ENCODE results near the gene KIF3C.
"Not testable (repeated sequence)": the region's sequence is repeated elsewhere in the genome, so short reads cannot be mapped to it uniquely, and the experiment has no call there.

Gene KIF3C

DNA sequence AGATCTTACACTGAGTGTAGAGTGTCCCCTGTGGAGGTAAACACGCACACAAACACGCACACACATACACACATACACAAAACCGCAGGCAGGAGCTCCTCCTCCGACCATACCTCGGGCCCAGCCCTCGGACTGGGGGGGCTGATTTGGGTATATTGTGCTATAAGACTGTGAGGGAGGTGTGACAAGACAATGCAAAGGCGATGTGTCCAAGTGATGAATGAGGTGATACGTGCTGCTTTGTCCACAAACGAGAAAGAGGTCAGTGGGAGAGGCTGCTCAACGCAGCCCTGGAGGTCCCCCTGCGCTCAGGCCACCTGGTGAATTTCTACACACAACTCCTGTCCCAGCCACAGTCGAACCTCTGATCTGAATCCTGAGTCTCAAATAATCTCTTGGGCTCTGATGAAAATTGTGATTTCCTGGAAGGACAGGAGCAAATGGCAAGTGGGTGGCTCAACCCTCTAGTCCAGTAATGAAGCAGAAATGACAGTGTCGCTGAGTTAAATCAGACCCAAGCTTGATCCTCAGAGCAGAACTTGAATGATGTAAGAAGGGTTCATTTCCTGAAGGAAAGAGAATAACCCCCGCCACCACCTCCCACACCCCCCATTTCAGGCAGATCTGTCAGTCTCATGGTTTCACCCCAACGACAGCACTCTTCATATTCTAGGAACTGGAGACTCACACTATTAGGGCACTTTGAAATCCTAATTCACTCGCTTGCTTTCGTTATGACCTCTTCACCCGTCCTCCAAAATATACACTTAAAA, 55.1 kb downstream of the KIF3C start:
- TF ChIP-seq, protein P1, sequence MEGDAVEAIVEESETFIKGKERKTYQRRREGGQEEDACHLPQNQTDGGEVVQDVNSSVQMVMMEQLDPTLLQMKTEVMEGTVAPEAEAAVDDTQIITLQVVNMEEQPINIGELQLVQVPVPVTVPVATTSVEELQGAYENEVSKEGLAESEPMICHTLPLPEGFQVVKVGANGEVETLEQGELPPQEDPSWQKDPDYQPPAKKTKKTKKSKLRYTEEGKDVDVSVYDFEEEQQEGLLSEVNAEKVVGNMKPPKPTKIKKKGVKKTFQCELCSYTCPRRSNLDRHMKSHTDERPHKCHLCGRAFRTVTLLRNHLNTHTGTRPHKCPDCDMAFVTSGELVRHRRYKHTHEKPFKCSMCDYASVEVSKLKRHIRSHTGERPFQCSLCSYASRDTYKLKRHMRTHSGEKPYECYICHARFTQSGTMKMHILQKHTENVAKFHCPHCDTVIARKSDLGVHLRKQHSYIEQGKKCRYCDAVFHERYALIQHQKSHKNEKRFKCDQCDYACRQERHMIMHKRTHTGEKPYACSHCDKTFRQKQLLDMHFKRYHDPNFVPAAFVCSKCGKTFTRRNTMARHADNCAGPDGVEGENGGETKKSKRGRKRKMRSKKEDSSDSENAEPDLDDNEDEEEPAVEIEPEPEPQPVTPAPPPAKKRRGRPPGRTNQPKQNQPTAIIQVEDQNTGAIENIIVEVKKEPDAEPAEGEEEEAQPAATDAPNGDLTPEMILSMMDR (IDR thresholded peaks at IDR 0.05), result no peak
- TF ChIP-seq ZFX (IDR thresholded peaks at IDR 0.05; ENCODE audit: borderline replicate concordance), result no peak
- no peak overlapping the region for H3K27ac ChIP-seq

DNA sequence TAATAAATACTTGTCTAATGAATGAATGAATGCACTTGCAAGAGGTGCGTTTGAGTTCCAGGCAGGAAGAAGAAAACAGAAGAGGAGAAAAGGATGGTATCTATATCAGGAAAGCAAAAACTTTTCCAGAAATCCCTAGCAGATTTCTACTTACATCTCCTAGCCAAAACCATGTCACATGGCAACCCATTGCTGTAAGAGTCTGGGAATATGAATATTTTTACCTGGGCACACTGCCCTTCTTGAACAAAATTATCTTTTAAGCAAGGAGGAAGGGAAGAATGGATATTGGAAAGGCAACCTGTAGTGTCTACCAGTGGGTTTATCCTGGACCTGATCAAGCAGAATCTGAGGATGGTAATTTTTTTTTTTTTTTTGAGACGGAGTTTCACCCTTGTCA, 59.8 kb downstream of the KIF3C start:
- H3K27ac ChIP-seq, result no peak overlapping the region
- TF ChIP-seq, protein P1 (IDR thresholded peaks at IDR 0.05), result no peak
- no peak for TF ChIP-seq ZFX (IDR thresholded peaks at IDR 0.05; ENCODE audit: borderline replicate concordance)

DNA sequence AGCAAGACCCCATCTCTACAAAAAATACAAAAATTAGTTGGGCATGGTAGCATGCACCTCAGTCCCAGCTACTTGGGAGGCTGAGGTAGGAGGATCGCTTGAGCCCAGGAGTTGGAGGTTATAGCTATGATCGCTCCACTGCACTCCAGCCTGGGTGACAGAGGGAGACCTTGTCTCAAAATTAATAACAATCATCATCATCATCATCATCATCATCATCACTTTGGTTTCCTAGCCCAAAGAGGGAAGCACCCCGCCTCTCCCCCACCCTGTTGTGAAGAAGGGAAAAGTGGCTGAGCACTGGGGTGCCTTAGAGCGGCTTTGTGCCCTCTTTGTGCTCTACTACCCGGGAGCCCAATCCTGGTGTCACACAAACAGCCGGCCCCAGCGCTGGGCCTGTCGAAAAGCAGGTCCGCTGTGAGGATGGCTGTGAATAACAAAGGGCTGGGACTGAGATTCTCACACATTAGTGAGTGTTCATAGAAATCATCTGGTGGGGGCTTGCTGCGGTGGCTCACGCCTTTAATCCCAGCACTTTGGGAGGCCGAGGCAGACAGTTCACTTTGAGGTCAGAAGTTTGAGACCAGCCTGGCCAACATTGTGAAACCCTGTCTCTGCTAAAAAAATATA, 61.4 kb downstream of the KIF3C start:
- no peak overlapping the region for H3K27ac ChIP-seq
- TF ChIP-seq, protein P1 (IDR thresholded peaks at IDR 0.05), result no peak
- TF ChIP-seq ZFX (IDR thresholded peaks at IDR 0.05; ENCODE audit: borderline replicate concordance), result no peak

DNA sequence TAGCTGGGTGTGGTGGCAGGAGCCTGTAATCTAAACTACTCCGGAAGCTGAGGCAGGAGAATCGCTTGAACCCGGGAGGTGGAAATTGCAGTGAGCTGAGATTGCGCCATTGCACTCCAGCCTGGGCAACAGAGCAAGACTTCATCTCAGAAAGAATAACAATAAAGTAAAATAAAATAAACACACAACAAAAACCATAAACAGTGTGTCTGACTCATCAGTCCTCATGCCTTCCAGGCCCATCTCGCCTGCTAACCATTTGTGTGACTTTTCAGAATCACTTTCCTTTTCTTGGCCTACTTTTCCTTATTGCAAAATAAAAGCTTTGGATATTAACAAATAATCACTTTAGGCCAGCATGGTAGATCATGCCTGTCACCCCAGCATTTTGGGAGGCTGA, 62.0 kb downstream of the KIF3C start:
- no peak overlapping the region for H3K27ac ChIP-seq
- TF ChIP-seq, protein P1 (IDR thresholded peaks at IDR 0.05), result no peak
- no peak for TF ChIP-seq ZFX (IDR thresholded peaks at IDR 0.05; ENCODE audit: borderline replicate concordance)

DNA sequence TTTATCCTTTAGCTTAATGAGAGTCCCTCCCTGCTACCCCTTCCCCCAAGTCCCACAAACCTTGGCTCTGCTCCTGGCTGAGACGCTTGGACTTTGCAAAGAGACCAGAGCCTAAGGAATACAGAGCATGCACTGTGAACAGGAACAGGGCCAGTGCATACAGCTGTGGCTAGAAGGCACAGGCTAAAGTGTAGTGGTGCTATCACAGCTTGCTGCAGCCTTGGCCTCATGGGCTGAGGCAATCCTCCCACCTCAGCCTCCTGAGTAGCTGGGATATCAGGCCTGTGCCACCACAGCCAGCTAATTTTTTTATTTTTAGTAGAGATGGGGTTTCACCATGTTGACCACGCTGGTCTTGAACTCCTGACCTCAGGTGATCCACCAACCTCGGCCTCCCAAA, 64.5 kb downstream of the KIF3C start:
- TF ChIP-seq ZFX (IDR thresholded peaks at IDR 0.05; ENCODE audit: borderline replicate concordance), result no peak
- TF ChIP-seq, protein P1 (IDR thresholded peaks at IDR 0.05), result no peak

DNA sequence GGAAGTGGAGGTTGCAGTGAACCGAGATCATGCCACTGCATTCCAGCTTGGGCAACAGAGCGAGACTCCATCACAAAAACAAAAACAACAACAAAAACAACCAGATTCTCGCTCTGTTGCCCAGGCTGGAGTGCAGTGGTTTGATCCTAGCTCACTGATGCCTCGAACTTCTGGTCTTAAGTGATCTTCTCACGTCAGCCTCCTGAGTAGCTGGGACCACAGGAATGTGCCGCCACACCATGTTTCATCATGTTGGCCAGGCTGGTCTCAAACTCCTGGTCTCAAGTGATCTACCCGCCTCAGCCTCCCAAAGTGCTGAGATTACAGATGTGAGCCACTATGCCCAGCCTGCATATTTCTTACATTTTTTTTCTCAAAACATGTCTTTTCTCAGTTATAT, 64.9 kb downstream of the KIF3C start:
- H3K27ac ChIP-seq, result not testable (repeated sequence)

More for the DNA sequence above, 64.5 kb downstream of the KIF3C start:
- no peak overlapping the region for H3K27ac ChIP-seq

DNA sequence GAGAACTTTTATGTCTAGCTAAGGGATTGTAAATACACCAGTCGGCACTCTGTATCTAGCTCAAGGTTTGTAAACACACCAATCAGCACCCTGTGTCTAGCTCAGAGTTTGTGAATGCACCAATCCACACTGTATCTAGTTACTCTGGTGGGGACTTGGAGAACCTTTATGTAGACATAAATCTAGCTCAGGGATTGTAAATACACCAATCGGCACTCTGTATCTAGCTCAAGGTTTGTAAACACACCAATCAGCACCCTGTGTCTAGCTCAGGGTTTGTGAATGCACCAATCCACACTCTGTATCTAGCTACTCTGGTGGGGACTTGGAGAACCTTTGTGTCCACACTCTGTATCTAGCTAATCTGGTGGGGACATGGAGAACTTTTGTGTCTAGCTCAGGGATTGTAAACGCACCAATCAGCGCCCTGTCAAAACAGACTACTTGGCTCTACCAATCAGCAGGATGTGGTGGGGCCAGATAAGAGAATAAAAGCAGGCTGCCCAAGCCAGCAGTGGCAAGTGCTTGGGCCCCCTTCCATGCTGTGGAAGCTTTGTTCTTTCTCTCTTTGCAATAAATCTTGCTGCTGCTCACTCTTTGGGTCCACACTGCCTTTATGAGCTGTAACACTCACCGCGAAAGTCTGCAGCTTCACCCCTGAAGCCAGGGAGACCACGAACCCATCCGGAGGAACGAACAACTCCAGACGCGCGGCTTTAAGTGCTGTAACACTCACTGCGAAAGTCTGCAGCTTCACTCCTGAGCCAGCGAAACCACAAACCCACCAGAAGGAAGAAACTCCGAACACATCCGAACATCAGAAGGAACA, 66.1 kb downstream of the KIF3C start:
- not testable (repeated sequence) for H3K27ac ChIP-seq

DNA sequence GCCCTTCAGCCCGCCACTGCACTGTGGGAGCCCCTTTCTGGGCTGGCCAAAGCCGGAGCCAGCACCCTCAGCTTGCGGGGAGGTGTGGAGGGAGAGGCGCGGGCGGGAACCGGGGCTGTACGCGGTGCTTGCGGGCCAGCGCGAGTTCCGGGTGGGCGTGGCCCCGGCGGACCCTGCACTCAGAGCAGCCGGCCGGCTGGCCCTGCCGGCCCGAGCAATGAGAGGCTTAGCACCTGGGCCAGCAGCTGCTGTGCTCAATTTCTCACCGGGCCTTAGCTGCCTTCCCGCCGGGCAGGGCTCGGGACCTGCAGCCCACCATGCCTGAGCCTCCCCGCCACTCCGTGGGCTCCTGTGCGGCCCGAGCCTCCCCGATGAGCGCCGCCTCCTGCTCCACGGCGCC, 66.9 kb downstream of the KIF3C start:
- not testable (repeated sequence) for H3K27ac ChIP-seq

DNA sequence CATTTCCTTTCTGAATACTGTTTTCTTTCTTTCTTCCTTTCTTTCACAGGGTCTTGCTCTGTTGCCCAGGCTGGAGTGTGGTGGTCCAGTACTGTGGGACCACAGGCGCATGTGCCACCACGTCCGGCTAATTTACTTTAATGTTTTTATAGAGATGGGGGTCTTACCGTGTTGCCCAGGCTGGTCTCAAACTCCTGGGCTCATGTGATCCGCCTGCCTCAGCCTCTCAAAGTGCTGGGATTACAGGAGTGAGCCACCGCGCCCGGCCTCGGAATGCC, 68.7 kb downstream of the KIF3C start:
- H3K27ac ChIP-seq, result not testable (repeated sequence)

Data from 22Rv1 (cell line).